Measurements from ENCODE around the gene SSBP3. TPM values are rescaled to one million over a fixed set of nuclear protein-coding genes. Genes with fewer than 3 reads are reported as not detected.
A peak's percentile ranks its signal among the peaks of the same experiment; 100 is the strongest.

SSBP3 gene
- total RNA-seq, 1 donor from 2014 or later, result 110 TPM

DNA sequence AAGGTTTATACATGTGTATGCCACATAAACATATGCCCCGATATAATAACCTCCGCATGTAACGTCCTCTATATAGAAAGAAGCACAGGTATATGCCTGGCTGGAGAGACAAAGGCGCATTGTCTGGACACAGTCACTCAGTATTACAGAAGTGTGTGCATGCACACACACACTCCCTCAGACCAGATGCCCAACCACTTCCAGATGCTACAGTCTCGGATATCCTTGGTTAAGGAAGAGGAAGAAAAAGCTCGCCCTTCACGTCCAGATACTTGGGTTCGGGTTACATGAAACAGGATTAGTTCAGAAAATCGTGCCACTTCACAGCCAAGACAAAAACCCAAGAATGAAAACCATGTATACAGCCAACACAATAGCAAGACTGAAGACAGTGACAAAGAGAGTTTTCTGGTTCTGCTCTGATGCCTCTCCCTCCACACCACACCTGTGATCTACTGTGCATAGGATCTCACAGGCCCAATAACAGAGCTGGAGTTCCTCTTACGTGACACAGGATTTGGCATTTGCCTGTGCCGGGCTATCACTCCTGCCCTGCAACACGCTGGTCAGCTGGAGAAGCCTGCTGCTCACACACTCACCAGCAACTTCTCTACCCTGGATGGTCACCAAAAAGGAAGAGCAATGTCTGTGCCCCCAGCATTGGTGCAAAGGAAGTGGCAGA lies 75.0 kb downstream of the SSBP3 start:
- no peak for DNase-seq (ENCODE audit: low spot score)

DNA sequence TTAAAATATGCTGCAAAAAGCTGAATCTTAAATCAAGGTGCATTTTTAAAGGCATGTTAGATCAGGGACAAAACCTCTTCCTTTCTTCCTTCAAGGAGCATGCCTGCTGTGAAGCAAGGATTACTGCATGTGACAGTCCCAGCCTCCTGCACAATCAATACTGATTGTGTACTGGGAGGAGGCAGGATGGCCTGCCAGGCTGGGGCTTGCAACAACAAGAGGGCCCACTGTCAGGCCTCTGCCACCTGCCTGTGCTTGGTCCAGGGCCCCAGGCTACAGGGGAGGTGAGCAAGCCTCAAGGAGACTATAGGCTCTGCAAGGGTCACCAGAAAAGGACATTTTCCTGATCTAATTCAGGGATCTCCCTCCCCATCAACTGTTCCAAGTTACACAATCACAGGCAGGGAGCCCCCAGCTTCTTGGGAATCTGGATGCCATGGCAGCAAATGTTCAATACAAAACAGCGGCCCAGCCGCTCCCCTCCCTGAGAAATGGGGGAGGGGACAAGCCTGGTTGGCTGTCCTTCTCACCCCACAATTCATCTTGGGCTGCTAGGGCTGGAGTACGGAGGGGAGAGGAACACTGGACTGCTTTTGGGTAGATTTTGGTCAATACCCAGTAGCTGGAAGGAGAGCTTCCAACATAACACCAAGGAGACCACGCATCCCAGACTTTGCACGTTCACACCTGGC lies 76.7 kb downstream of the SSBP3 start:
- peak; percentile 63 for DNase-seq (ENCODE audit: low spot score)

GRCh38 chr1:54328066-54328636 lies 78.0 kb downstream of the SSBP3 start:
- no peak for DNase-seq (ENCODE audit: low spot score)

DNA sequence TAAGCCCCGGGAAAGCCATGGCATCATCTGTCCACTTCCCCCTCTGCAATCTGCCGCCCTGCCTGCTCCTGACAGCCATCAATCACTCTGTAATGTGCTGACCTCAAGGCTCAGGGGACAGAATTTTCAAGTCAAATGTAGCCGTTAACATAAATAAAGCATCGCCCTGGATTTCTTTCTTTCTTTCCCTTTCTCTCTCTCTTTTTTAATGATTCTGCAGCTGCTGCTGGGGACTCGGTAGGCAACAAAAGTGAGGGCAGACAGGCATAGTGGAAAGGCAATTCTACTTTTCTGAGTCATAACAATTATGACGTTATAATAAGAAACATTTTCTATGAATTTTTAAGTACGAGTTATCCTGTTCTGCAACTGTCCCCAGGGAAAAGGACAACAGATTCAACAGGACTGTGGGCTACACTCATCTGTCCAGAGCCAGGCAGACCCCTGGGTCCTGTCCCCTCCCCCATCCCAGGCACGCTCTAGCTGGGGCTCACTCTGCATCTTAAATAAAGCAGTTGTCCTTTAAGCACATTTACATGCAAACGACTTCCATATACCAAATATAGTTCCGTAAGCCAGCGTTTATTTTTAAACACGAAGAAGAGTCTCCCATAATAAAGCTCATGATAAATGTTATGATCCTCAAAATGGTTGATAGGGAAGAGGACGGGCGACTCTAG lies 78.7 kb downstream of the SSBP3 start:
- DNase-seq (ENCODE audit: low spot score), result no peak

- no peak for DNase-seq (ENCODE audit: low spot score)
Observed at GRCh38 chr1:54326543-54327385, 79.4 kb downstream of the SSBP3 start.

DNA sequence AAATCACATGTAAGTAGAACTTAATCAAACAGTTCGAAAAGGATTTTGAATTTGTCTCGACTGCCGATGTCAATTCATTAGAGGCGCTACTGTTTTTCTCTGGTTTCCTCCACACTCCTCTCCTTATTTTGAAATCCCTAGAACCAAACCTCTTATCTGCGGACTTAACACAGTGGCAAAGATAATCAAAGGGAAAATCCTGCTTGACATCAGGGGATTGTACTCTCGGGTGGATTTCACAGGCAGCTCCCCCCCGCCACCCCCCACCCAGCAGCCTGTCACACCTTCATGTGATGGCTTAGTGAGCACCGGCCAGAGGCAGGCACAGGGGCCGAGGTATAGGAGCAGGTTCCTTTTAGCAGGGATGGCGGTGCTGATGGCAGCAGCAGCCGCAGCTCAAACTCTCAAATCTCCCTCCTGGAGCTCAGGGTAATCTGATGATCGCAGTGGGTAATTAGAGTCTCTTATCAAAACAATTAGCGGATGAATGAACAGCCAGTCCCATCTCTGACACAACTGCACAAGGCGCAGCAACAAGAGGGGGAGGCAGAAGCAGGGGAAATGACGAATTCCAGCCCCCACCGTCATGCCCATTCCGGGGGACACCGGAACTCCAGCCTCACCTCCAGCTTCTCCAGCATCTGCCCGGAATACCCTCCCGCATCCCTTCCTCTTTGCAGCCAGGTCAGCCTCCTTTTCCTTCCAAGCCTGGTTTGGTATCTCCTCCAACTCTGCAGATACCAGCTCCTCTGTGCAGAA lies 80.3 kb downstream of the SSBP3 start:
- DNase-seq (ENCODE audit: low spot score), result no peak

DNA sequence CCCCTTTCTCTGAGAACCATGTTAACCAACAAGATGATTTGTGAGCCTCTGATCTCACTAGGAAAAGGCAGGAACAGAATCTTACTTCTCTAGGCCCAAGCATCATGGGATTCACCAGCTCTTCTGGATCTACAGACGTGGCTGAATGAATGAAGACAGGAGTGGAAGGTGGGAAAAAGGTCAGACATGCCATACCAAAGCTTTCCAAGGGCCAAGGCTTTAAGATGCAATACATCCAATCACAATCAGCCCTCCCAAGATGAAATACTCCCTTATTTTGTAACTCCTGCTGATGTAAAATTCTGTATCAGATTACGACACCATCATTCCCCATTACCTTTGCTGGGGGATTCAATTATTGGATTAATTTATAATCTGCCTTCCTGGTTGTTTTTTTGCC lies 80.9 kb downstream of the SSBP3 start:
- no peak for DNase-seq (ENCODE audit: low spot score)

GRCh38 chr1:54324251-54325140 lies 81.7 kb downstream of the SSBP3 start:
- no peak for DNase-seq (ENCODE audit: low spot score)

DNA sequence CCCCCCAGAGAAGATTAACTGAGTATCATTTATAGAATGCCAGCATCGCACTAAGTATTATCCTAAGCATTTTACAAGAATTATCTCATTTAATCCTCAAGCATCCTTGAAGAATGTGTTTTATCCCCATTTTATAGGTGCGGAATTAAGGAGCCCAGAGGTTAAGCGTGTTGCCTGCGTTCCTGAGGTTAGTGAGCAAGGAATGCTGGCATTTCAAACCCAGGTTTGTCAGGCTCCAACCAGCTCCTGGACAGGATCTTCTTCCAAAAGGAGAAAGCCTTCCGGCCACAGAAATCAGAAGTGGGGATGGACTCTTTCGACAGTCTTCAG lies 82.3 kb downstream of the SSBP3 start:
- DNase-seq (ENCODE audit: low spot score), result no peak

DNA sequence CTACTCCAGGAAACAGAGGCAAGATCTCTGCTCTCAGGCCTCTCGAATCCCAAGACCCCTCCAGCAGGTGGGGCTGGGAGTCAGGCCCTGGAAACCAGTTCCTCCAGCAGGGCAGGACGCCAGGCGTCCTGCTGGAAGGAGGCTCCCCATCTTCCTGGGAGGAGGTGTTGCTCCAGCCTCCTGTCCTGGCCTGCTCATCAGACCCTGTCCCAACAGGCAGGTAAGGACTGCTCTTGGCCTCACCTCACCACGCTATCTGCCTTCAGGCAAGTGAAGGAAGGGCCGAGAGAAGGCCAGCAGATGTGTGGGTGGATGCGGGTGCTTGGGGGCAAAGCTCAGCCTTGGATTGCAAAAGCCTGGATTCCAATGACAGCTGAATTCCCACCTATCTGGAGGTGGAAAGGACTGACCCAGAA lies 82.9 kb downstream of the SSBP3 start:
- DNase-seq (ENCODE audit: low spot score), result no peak

DNA sequence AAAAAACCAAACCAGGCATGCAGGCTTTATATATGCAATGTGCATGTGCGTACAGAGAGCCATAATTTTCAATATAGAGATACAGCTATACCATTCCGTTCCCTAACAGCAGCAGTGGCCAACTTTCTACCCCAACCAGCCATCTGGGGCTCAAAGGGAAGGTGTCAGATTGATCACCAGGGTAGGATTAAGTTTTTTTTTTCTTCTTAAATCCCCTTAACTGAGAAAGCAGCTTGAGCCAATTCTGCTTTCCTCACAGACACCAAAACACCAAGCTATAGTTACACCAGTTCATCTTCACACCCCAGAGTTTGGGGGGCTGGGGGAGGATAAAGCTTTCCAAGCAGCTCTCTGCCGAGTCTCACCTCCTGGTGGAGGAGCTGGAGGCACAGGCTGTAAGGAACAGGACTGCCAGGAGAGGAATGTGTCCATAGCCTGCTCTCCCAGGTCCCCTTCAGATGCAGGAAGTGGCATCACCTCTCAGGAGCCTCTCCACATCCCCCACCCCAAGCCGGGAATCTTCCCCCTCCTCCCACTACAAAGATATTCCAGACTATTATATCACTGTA lies 87.9 kb downstream of the SSBP3 start:
- DNase-seq (ENCODE audit: low spot score), result no peak

- DNase-seq (ENCODE audit: low spot score), result no peak
Observed at GRCh38 chr1:54317084-54317483, 89.1 kb downstream of the SSBP3 start.

DNA sequence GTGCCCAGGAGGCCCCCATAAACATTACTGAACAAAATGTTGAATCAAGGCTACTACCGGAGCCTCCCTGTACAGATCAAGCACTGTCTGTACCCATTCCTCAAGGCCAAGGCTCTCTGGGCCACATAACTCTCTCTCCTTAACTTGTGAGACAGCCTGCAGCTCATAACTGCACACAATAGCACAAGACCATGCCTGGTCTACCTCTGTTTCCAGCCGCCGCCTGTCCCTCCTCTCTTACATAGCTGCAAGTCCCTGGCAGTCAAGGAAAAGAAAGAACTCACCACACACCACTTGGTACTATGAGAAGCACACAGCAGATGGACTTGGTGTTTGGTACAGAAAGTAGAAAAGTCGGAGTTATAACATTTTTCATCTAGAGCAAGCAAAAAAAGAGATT lies 91.1 kb downstream of the SSBP3 start:
- DNase-seq (ENCODE audit: low spot score), result no peak

GRCh38 chr1:54314696-54315095 lies 91.5 kb downstream of the SSBP3 start:
- DNase-seq (ENCODE audit: low spot score), result peak; percentile 78

DNA sequence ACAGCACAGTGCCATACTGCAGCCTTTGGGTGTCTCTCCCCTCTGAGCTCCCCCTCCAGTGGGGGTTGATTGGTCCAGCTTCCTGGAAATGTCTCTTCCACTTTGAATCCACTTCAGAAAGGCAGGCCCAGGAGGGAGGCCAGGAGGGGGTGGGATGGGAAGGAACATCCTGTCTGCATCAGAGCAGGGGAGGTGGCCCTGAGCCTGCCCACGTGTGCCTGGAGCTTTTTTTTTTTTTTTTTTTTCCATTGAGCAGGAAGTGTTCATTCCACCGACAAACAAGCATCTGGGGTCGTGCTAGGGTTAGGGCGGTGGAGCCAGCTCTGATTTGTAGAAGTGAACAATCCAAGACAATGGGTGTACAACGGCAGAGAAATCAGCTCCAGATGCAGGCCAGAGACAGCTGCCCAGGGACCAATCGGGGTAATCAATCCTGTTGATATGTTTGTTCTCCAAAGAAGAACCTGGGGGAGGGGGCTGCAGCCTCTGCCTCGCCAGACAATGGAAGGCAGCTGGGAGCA lies 93.3 kb downstream of the SSBP3 start:
- DNase-seq (ENCODE audit: low spot score), result no peak

DNA sequence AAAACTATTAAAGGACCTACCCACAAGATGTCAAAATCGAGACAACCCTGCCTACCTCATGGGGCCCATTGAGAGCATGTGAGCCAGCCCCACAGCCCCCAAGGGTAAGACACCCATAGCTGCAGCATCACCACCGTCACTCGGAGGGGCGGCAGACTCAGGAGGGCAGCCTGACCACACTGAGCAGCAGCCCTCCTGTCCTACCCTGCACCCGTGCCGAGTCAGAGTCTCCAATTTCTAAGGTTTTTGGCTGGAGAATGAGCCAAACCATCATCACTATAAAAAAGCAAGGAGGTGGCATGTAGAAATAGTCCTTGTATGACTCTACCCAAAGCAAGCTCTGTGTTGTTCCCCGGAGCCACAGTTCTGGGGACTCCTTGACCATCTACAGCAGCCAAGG lies 94.7 kb downstream of the SSBP3 start:
- no peak for DNase-seq (ENCODE audit: low spot score)

- DNase-seq (ENCODE audit: low spot score), result peak; percentile 34
Observed at GRCh38 chr1:54310439-54311328, 95.5 kb downstream of the SSBP3 start.

- DNase-seq (ENCODE audit: low spot score), result no peak
Observed at GRCh38 chr1:54309631-54310366, 96.4 kb downstream of the SSBP3 start.

All from mucosa of gallbladder (tissue), 1 donor.